Measurements from ENCODE around the gene RNF148.
"Not testable (repeated sequence)": the region's sequence is repeated elsewhere in the genome, so short reads cannot be mapped to it uniquely, and the experiment has no call there.

- not testable (repeated sequence) for TF ChIP-seq CTCF (conservative IDR thresholded peaks at IDR 0.05; ENCODE audit: low read depth in 2 of 2); POLR2AphosphoS5 (IDR thresholded peaks at IDR 0.05; ENCODE audit: low read depth); EZH2phosphoT487 (IDR thresholded peaks at IDR 0.05; ENCODE audit: unreplicated experiment); EZH2 (IDR thresholded peaks at IDR 0.05; ENCODE audit: low read depth, unreplicated experiment); ZNF331 (CRISPR knock-in tag; IDR thresholded peaks at IDR 0.05; ENCODE audit: low read depth)
Observed at GRCh38 chr7:122681186-122681585, 21.5 kb downstream of the RNF148 start.
